Activated CD8-positive, alpha-beta memory T cell treated with anti-CD3 and anti-CD28 coated beads for 48 hours (primary cell): ENCODE measurements around the gene OOSP4B.
"Not testable (repeated sequence)": the region's sequence is repeated elsewhere in the genome, so short reads cannot be mapped to it uniquely, and the experiment has no call there.

ENCODE experiments used
- DNase-seq, 3 experiments: peaks; one replicate each; pipeline ENCODE4 v3.0.0-alpha.2; 2020; ENCODE audit warnings: low read depth in 2 of 3, low spot score in 2 of 3

The OOSP4B gene

DNA sequence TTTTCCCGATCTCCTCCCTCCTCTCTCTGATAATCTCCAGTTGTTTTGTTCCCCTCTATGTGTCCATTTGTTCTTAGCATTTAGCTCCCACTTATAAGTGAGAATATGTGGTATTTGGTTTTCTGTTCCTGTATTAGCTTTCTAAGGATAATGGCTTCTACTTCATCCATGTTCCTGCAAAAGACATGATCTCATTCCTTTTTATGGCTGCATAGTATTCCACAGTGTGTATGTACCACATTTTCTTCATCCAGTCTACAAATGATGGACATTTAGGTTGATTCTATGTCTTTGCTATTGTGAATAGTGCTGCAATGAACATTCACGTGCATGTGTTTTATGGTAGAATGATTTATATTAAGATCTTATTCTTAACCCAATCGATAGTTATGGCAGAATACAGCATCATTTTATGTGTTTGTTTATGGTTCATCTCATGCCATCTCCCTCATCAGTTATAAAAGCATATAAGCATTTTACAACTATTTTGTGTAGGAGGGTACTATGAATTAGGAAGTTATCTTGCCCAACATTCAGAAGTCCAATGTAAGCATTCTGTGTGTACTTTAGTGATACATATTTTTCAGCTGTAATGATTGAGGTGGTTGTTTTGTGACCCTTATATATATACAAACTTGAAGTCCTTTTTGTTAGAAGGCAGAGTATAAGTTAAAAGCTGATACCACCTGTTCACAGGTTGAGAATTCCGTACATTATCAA, 42.7 kb downstream of the OOSP4B start:
- DNase-seq: no peak

DNA sequence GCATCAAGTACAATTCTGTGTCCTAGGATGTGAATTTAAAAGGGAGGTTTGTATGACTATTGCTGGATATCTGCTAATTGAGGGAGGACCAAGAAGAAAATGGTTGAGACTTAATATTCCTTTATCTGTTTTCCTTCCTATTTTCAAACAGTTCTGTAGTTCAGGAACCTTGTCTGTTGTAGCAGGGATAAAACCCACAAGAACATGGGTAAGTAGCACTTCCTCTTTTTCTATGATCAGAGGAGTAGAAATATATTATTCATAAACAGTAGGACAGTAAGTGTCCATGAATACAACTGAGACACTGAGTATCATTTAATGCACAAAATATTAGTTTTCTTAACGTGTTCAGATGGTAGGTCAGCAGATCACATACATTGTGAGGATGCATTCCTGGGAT, 47.1 kb downstream of the OOSP4B start:
- DNase-seq: no peak

DNA sequence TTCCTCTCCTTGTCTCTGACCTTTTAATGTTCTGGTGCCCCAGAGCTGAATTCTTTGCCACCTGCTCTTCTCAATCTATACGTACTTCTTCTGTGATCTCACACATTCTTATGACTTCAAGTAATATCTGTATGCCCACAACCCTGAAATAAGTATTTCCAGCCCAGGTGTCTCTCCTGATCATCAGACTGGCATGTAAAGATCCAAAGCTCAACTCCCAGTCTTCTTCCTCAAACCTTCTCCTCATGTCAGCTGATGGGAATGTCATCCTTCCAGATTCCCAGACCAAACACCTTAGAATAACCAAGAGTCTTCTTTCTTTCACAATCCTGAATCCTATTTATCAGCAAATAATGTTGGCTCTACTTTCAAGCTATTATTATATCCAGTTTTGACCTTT, 48.8 kb downstream of the OOSP4B start:
- no peak for DNase-seq

DNA sequence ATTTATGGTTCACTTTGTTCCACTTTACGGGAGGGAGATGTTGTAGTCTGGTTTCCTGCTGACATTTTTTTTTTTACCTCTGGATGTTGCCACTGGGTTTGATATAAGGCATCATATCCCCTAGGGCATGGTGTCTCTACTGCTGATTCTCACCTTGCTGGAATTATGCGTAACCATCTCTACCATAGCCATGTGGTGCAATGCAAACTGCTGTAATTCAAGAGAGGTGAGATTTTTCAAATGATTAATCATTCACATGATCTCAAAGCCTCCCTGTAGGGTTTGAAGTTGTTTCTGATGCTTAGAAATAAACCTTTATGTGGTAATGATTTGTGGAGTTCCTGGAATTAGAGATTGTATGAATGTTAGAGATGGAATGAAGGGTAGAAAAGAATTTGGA, 52.5 kb downstream of the OOSP4B start:
- DNase-seq: no peak

DNA sequence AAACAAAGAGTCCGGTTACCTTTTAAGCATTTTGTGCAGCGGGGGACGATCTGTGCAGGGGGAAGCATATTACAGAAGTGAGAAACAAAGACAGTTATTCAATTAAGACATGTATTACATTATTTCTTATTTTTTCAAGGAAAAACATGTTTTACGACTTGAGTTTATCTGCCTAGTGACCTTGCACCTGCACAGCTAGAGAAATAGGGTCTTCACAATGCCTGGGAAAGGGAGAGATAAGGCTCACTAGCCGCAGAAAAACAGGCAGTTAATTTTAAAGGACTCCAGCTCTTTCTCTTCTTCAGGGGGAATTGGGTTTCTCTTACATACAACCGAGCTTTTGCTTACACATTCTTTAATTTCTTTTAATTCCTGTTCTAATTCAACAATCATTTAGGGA, 54.7 kb downstream of the OOSP4B start:
- DNase-seq: not testable (repeated sequence)

DNA sequence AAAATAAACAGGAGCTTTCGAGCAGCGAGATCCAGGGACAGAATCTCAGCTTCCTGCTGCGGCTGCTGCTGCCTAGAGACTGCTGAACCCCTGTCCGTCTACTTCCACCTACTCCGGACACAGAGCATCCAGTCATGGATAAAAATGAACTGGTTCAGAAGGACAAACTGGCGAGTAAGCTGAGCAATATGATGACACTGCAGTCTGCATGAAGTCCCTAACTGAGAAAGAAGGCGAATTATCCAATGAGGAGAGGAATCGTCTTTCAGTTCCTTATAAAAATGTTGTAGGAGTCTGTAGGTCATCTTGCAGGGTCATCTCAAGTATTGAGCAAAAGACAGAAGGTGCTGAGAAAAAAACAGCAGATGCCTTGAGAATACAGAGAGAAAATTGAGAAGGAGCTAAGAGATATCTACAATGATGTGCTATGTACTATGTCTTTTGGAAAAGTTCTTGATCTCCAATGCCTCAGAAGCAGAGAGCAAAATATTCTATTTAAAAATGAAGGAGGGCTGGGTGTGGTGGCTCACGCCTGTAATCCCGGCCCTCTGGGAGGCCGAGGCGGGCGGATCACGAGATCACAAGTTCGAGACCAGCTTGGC, 60.3 kb downstream of the OOSP4B start:
- DNase-seq: no peak

DNA sequence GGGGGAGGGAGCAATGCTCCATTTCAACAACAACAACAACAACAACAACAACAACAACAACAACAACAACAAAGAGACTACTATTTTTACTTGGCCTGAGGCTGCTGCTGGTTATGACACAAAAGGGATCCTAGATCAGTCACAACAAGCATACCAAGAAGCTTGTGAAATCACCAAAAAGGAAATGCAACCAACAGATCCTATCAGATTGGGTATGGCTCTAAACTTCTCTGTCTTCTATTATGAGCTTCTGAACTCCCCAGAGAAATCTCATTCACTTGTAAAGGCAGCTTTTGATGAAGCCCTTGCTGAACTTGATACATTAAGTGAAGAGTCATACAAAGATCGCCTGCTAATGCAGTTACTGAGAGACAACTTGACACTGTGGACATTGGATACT, 61.0 kb downstream of the OOSP4B start:
- DNase-seq: no peak

DNA sequence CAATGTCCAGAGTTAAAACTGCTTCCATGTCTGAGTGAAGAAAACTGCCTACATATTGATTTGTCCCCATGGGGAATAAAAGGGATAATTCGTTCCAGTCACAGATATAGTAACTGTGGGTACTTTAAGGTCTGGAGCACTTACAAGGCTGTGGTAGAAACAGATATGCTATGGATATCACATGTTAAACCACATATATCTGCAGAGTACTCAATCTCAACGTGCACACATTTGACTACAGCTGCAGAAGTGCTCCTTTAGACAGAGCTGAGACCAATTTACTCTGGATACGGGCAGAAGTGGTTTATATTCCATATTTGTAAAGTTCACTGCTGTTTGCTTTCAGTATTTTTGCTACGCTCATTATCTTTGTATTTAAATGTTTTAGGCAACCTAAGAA, 61.8 kb downstream of the OOSP4B start:
- DNase-seq: no peak

DNA sequence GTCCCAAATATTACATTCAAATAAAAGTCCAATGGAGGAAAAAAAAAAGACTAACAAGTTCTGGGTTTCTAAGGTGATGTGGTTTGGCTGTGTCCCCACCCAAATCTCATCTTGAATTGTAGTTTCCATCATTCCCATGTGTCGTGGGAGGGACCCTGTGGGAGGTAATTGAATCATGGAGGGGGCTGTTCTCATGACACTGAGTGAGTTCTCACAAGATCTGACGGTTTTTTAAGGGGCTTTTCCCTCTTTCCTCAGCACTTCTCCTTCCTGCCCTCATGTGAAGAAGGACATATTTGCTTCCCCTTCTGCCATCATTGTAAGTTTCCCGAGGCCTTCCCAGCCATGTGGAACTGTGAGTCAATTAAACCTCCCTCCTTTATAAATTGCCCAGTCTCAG, 63.6 kb downstream of the OOSP4B start:
- no peak for DNase-seq
